Thyroid gland (tissue), 4 donors: Measurements from ENCODE around the gene JAG2. TPM values are rescaled to one million over a fixed set of nuclear protein-coding genes. Genes with fewer than 3 reads are reported as not detected.

Experiments used
- DNase-seq, 2 donors: peaks; one replicate each; pipeline ENCODE4 v3.0.0-alpha.2; 2019
- H3K27ac ChIP-seq, 3 donors: fragments of 200-600 bp; sonication (generic); 1 replicate in 2 of 3; 2 replicates in 1 of 3; pipeline ENCODE4 v1.5.1; 2016 to 2019; ENCODE audit warnings: mild to moderate bottlenecking in 1 of 3, moderate library complexity in 1 of 3
- H3K27me3 ChIP-seq: fragments of 200-600 bp; sonication (generic); one replicate; pipeline ENCODE4 v1.5.1; 2019
- H3K36me3 ChIP-seq, 2 donors: fragments of 200-600 bp; sonication (generic); one replicate each; pipeline ENCODE4 v1.5.1; 2016 to 2019
- H3K4me1 ChIP-seq, 2 donors: fragments of 200-600 bp; sonication (generic); one replicate each; pipeline ENCODE4 v1.5.1; 2017 to 2019
- H3K4me3 ChIP-seq, 3 donors: fragments of 200-600 bp; sonication (generic); replicated peaks in 1 of 3; 1 replicate in 2 of 3; 2 replicates in 1 of 3; pipeline ENCODE4 v1.5.1; 2016; ENCODE audit warnings: mild to moderate bottlenecking in 1 of 3
- H3K9me3 ChIP-seq: fragments of 200-600 bp; sonication (generic); one replicate; pipeline ENCODE4 v1.5.1; 2017
- CTCF ChIP-seq, 6 experiments: fragments of 200-600 bp in 3 of 6; fragments of 450-650 bp in 3 of 6; sonication (generic) in 3 of 6; IDR thresholded peaks; one replicate each; pipeline ENCODE4 v1.5.1; 2016 to 2019; ENCODE audit warnings: antibody characterized with exemption in 6 of 6, mild to moderate bottlenecking in 2 of 6, inconsistent platforms in 1 of 6, moderate library complexity in 1 of 6
- POLR2A ChIP-seq, 2 donors: fragments of 450-650 bp; IDR thresholded peaks; one replicate each; pipeline ENCODE4 v1.6.1; 2017; ENCODE audit warnings: antibody characterized with exemption in 2 of 2, mild to moderate bottlenecking in 2 of 2, moderate library complexity in 1 of 2
- WGBS, 2 donors: methylation state at CpG; one replicate each; pipeline ENCODE4 v1.1.5; 2017; 5-methylcytosine and 5-hydroxymethylcytosine counted together
- intact Hi-C: fragments of 100-400 bp; cut with DNase I; formaldehyde crosslinking; loops from one replicate; pipeline ENCODE4 v1.15.1; 2023
- total RNA-seq, 4 donors: library from RNA; depleted of rRNA; stranded (reverse); fragments of >200 nt; gene quantifications; one replicate each; pipeline ENCODE4 v1.2.3, GENCODE V29; 2016

The JAG2 gene
- total RNA-seq, 4 donors from 2014 or later, result 3.9 to 10.7 (median 5.2) TPM

GRCh38 chr14:105207460-105207901, 38.9 kb upstream of the JAG2 start:
- Histone ChIP-seq H3K27me3 (no peaks in the 10 kb centered on the region), H3K4me3 (no peak overlapping the region), H3K27ac (no peak overlapping the region), H3K9me3 (no peaks in the 10 kb centered on the region), H3K36me3 (peaks cover 14 to 16% of the 10 kb centered on the region in 2 donors), H3K4me1 (peaks cover 22 to 40% of the 10 kb centered on the region in 2 donors)
- DNase-seq, result no peak
- WGBS, 2 donors, result 81% methylated on average over 7 of the region's 13 CpGs; no CpG with 5 or more reads in 1 of the 2 donors
- TF ChIP-seq POLR2A (IDR thresholded peaks at IDR 0.05) (no peak), CTCF (IDR thresholded peaks at IDR 0.05) (no peak)
- intact Hi-C loops, result no loop called here

- Histone ChIP-seq H3K27ac (no peak overlapping the region), H3K27me3 (no peaks in the 10 kb centered on the region), H3K4me1 (peaks cover 22 to 41% of the 10 kb centered on the region in 2 donors), H3K4me3 (no peak overlapping the region), H3K36me3 (peaks cover 14 to 16% of the 10 kb centered on the region in 2 donors), H3K9me3 (no peaks in the 10 kb centered on the region)
- DNase-seq, result no peak
- no peak for TF ChIP-seq POLR2A (IDR thresholded peaks at IDR 0.05)
- TF ChIP-seq CTCF (IDR thresholded peaks at IDR 0.05), result no peak
- intact Hi-C loops, result no loop called here
- 45 to 50% methylated on average over 2 of the region's 5 CpGs for WGBS, 2 donors
Measured at GRCh38 chr14:105206873-105207272, 38.3 kb upstream of the JAG2 start.

- H3K9me3 ChIP-seq, result no peaks in the 10 kb centered on the region
- no peaks in the 10 kb centered on the region for H3K27me3 ChIP-seq
- TF ChIP-seq POLR2A (IDR thresholded peaks at IDR 0.05), result no peak
- TF ChIP-seq CTCF (IDR thresholded peaks at IDR 0.05), result no peak
- no peak overlapping the region for H3K4me3 ChIP-seq
- WGBS, 2 donors, result 28 to 50% methylated on average over 2 to 5 of the region's 12 CpGs
- peak; percentile 65 to 76 for DNase-seq
- H3K27ac ChIP-seq, result peak overlapping the region in 2 of 3 donors; percentile 60 to 72
- intact Hi-C loops, result no loop called here
- H3K36me3 ChIP-seq, result peaks cover 13 to 14% of the 10 kb centered on the region in 2 donors
- H3K4me1 ChIP-seq, result peaks cover 22 to 45% of the 10 kb centered on the region in 2 donors
Measured at GRCh38 chr14:105205673-105206208, 37.2 kb upstream of the JAG2 start.

GRCh38 chr14:105204931-105205672, 36.5 kb upstream of the JAG2 start:
- Histone ChIP-seq H3K4me3 (no peak overlapping the region), H3K4me1 (peaks cover 22 to 45% of the 10 kb centered on the region in 2 donors), H3K27ac (peak overlapping the region in 2 of 3 donors; percentile 60 to 72), H3K27me3 (no peaks in the 10 kb centered on the region), H3K36me3 (peaks cover 6 to 11% of the 10 kb centered on the region in 2 donors), H3K9me3 (no peaks in the 10 kb centered on the region)
- TF ChIP-seq CTCF (IDR thresholded peaks at IDR 0.05) (no peak), POLR2A (IDR thresholded peaks at IDR 0.05) (no peak)
- DNase-seq, result peak in 1 of 2 donors; percentile 31
- 48 to 56% methylated on average over 6 to 12 of the region's 21 CpGs for WGBS, 2 donors
- intact Hi-C loops, result loop anchor here (5.0 kb wide), 1 partner anchor 77 kb away; no protein-coding TSS in a partner anchor
